ENCODE measurements around the gene C1orf185. TPM values are rescaled to one million over a fixed set of nuclear protein-coding genes. Genes with fewer than 3 reads are reported as not detected.
"Not testable (repeated sequence)": the region's sequence is repeated elsewhere in the genome, so short reads cannot be mapped to it uniquely, and the experiment has no call there.

C1orf185 gene
- total RNA-seq (2014; rRNA removed; shearing (Covaris generic)) = not detected in 2 replicates

DNA sequence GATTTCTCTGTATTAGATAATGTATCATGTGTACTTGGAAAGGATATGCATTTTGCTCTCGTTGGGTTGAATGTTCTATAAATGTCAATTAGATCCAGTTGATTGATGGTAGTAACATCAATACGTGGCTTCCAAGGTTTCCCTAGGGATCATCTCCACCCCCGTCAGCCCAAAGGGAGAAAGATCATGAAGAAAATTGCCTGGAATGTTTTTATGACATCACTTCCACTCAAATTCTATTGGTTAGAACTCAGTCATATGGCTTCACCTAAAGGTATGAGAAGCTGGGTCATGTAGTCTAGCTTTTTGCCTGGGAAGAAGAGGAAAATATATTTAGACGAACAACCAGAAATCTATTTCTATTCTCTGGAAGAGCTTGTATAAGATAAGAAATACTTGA, at the start of gene C1orf185:
Gene C1orf185, plus strand, starts transcription at position 253 of the 400 bp plus-strand sequence. Its CDS starts 6 bp downstream, at position 259.
- peak; percentile 7 for DNase-seq (ENCODE audit: low spot score)

DNA sequence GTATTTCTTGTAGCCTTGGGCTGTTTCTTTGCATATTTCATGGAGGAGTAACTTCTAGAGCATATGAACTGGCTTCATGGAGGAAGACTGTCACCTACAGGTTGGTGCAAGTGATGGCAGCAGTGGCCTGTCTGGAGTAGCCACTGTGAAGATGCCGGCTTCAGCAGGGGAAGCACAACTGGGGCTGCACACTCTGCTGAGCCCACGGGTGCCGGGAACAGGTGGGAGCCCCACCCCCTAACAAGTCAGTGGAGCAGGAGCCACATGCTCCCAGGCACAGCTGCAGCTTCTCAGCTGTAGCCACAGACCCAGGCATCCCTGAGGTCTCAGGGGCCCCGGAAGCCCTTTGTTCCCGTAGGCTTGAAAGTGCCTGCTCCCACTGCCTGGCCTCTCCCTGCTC, 43.2 kb upstream of the C1orf185 start:
- DNase-seq (ENCODE audit: low spot score) = no peak

DNA sequence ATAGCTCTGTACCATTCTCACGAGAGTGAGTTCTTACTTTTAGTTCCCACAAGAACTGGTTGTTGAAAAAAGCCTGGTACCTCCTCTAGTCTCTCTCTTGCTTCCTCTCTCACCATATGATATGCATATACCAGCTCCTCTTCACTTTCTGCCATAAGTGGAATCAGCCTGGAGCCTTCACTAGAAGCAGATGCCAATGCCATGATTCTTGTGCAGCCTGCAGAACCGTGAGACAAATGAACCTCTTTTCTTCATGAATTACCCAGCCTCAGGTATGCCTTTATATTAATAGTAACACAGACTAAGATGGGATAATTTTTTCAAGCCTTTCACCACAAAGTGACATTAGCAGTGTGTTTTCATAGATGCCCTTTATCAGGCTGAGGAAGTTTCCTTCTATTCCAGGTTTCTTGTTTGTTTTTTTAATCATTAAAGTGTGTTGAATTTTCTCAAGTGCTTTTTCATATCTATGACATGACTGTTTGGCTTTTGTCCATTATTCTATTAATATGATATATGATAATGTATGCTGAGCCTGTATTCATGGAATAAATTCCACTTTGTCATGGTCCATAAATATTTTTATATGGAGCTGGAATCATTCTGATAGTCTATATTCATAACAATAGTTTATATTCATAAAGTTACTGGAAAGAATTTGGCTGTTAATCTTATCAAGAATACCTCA, 40.7 kb upstream of the C1orf185 start:
- no peak for DNase-seq (ENCODE audit: low spot score)

DNA sequence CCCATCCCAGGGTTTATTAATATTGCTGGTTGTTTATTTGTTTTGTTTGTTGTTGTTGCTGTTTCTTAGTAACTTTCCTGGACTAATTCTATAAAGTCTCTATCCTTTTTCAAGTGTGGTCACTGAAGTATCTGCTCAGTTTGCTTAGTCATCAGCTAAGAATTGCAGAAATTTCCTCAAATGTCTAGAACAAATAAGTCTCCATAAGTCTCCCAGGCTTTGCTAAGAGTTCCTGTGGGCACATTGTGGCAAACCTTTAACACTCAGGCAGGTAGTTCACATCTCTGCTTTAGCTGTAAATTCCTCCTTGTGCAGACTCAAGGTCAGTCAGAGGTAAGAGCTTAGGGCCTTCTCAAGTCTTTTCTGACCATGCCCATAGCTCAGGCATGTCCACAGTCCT, 38.9 kb upstream of the C1orf185 start:
- peak; percentile 89 for DNase-seq (ENCODE audit: low spot score)

DNA sequence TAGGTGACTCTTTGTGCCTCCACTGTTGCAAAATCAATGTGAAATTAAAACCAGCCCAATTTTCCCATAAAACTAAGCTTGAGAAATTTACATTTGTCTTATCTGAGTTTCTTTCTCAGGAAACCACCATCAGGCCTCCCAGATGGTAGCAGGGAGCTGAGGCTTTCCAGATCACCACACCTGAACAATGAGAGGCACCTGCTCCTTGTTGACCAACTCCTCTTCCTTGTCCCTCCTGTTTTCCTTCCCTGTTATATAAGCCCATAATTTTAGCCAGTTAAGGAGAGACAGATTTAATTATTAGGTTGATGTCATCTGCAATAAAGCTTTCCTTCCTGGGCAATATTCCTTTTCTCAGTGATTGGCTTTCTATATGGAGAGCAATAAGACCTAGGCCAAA, 32.0 kb upstream of the C1orf185 start:
- no peak for DNase-seq (ENCODE audit: low spot score)

GRCh38 chr1:51070640-51071039, 31.4 kb upstream of the C1orf185 start:
- DNase-seq (ENCODE audit: low spot score) = peak; percentile 43

DNA sequence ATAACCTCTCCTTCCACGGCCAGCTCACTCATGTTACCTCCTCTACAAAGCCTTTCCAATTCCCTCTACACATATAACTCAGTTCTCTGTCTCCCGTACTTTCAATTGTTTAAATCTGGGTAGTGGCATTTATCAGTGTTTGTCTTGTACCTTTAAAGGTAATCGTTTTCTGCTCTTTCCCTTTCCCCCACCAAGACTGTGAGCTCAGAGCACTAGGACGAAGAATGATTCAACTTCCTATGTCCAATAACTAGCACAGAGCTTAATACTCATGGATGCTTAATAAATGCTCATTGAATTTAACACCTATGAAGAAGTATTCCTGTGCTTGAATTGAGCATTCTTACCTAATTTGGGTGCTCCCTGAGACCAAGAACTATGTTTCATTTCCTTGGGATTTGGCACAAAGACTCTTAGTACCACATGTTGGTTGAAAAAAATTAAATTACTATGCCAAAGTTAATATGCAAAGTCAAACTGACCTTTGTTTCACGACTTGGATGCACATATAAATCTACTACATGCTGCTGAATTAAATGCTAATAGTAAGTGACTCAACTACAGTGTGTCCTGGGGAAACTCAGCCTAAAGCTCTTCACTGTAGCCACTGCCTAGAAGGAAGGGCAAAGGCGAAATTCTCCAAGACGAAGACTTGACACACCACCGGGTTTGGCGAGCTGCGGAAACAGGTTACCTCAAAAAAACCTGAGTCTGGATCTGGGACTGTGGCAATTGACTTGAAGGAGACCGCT, 30.6 kb upstream of the C1orf185 start:
- DNase-seq (ENCODE audit: low spot score) = no peak

- no peak for DNase-seq (ENCODE audit: low spot score)
These were observed 30.0 kb upstream of the C1orf185 start for GRCh38 chr1:51072043-51072439.

DNA sequence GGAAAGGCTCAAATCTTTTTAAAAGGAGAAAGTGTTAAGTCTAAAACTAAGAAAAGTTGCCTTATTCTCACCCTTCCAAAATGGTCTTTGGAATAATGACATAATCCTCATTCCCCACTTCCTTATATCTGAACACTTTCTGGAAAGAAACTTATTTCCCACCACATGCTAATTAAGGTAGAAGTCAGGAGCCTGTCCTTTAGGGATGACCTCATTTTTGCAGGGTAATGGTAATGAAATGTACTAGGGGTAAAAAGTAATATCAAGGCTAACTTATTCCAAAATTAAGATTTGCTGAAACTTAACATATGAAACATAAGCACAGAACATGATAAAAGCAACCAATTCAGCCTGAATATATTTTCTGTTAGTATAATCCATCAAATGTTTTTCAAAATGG, 29.4 kb upstream of the C1orf185 start:
- DNase-seq (ENCODE audit: low spot score) = no peak

DNA sequence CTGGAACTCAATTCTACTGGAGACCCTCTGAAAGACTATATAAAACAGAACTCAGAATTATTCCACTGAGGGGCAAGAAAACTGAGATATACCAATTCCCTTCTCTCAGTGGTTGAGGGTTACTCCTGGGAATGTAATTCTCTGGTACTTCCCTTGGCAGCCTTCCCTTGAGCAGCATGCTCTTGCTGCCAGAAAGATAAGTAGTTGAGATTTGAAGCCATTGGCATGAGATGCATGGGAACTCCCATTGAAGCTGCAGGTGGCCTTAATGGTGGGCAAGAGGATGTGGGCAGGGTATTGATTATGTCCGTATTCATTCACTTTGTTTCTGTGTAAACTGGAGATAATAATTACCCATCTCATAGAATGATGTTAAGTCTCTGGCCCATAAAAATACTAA, 28.6 kb upstream of the C1orf185 start:
- no peak for DNase-seq (ENCODE audit: low spot score)

DNA sequence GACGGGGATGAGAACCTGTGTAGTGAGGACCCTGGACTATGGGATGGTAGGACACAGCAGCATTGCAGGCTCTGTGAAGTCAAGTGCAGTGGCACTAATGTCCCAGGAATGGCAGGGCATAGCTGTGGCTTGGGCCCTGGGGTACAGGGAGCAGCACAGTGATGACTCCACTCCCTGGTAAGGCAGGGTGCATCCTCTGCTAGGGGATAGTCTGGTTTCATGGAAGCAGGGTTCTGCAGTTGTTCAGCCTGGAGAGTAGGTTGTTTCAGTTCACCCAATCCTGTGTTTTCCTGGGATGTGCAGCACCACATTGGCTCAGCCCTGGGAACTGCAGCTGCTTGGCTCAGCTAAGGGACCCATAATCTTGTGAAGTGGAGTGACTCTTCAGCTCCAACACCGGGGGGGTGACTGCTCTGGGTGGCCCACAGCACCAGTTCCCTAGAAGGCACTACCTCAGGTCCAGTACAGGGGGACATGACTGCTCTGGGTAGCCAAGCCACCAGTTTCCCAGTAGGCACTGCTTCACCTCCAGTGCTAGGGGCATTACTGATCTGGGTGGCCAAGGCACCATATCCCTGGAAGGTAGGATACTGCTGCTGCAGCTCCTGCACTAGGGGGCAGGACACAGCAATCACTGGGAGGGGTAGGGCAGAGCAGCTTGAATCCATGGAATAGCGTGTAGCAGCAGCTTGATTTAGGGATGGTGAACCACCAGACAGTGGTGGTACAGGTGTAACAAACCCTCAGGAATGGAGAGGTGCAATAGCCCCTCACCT, 15.3 kb upstream of the C1orf185 start:
- no peak for DNase-seq (ENCODE audit: low spot score)

GRCh38 chr1:51088474-51088873, 13.6 kb upstream of the C1orf185 start:
- DNase-seq (ENCODE audit: low spot score) = no peak

DNA sequence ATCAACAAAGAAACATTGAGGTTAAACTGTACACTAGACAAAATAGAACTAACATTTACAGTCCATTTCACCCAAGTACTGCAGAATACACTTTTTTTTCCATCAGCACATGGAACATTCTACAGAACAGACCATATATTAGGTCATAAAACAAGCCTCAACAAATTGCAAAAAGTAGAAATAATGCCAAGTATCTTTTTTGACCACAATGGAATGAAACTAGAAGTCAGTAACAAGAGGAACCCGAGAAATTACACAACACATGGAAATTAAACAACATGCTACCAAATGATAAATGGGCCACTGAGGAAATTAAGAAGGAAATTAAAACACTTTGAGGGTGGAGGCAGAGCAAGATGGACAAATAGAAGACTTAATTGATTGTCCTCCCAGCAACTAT, 8.4 kb upstream of the C1orf185 start:
- no peak for DNase-seq (ENCODE audit: low spot score)

- DNase-seq (ENCODE audit: low spot score) = no peak
These were observed 4.9 kb upstream of the C1orf185 start for GRCh38 chr1:51097171-51097570.

- no peak for DNase-seq (ENCODE audit: low spot score)
These were observed 1.7 kb upstream of the C1orf185 start for GRCh38 chr1:51100264-51100880.

DNA sequence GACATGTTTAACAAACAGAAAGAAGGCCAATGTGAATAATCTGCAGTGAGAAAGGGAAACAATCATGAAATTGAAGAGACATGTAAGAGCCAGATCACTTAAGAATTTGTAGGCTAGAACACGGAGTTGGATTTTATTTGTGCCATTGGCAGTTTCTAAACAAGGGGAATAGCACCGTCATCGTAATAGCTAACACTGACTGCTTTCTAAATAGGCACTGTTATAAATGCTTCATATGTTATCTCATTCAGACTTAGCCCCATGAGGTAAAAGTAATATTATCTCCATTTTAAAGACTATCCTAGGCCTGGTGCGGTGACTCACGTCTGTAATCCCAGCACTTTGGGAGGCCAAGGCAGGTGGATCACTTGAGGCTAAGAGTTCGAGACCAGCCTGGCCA, 12.1 kb downstream of the C1orf185 start:
- DNase-seq (ENCODE audit: low spot score) = no peak

- no peak for DNase-seq (ENCODE audit: low spot score)
These were observed 13.8 kb downstream of the C1orf185 start for GRCh38 chr1:51115714-51116404.

- DNase-seq (ENCODE audit: low spot score) = no peak
These were observed 17.3 kb downstream of the C1orf185 start for GRCh38 chr1:51119331-51119730.

GRCh38 chr1:51120629-51121028, 18.6 kb downstream of the C1orf185 start:
- DNase-seq (ENCODE audit: low spot score) = no peak

GRCh38 chr1:51127152-51127551, 25.1 kb downstream of the C1orf185 start:
- not testable (repeated sequence) for DNase-seq (ENCODE audit: low spot score)

DNA sequence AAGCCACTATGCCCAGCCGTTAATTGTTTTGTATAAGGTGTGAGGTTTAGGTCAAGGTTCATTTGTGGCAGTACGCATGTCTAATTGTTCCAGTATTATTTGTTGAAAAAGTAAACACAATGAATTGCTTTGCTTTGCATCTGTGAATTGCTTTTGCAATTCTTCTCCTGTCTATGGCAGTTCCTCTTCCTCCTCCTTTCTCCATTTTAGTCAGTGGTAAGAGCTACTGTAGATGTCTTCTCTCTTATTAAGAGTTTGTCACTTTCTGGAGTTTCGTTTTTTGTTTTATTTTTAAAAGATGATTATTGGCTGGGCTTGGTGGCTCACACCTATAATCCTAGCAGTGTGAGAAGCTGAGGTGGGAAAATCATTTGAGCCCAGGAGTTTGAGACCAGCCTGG, 29.2 kb downstream of the C1orf185 start:
- DNase-seq (ENCODE audit: low spot score) = no peak

DNA sequence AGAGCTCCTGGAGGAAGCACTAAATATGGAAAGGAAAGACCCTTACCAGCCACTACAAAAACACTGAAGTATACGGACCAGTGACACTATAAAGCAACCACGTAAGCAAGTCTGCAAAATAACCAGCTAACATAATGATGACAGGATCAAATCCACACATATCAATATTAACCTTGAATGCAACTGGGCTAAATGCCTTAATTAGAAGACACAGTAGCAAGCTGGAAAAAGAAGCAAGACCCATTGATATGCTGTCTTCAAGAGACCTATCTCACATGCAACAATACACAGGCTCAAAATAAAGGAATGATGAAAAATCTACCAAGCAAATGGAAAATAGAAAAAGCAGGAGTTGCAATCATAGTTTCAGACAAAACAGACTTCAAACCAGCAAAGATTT, 31.0 kb downstream of the C1orf185 start:
- DNase-seq (ENCODE audit: low spot score) = no peak
